Endothelial cell of umbilical vein (primary cell): ENCODE data around the gene MATR3. TPM values are rescaled to one million over a fixed set of nuclear protein-coding genes. Genes with fewer than 3 reads are reported as not detected.

ENCODE experiments used
- BruUV-seq: library from RNA; stranded (reverse); fragments of 400-500 nt; replicated peaks from 2 replicates; lab custom pipeline; 2021; lab: Mats Ljungman, UMichigan
- CTCF ChIA-PET: fragments of 300-600, 350-600 bp; sonication (Branson Sonifier 250); formaldehyde crosslinking; loops from one replicate; lab custom pipeline; 2021; ENCODE audit warnings: antibody characterized with exemption, inconsistent platforms; lab: Charles Lee
- POLR2A ChIA-PET: fragments of 300-600, 350-600 bp; sonication (Branson Sonifier 250); formaldehyde crosslinking; loops from one replicate; lab custom pipeline; 2021; ENCODE audit warnings: antibody characterized with exemption, inconsistent platforms; lab: Charles Lee
- DNase-seq: peaks from one replicate; pipeline ENCODE4 v3.0.0-alpha.2; 2011; ENCODE audit warnings: low read depth, low spot score
- FAIRE-seq: peaks from 2 replicates; lab custom pipeline; 2011; peaks lifted over from hg19 to GRCh38; lab: Jason Lieb, UNC
- H2AFZ ChIP-seq: 2 replicates; pipeline ENCODE4 v1.6.0; 2012; ENCODE audit warnings: low read depth, low read length, control low read depth, inconsistent platforms
- H3K27ac ChIP-seq: 2 replicates; pipeline ENCODE4 v1.5.1; 2011; ENCODE audit warnings: low read depth, mild to moderate bottlenecking, control low read depth, low read length, moderate library complexity; ENCODE audit not compliant: insufficient read depth
- H3K27me3 ChIP-seq, 2 experiments: 2 replicates each; pipeline versions ENCODE4 v1.6.0 to v1.6.1; 2011; ENCODE audit warnings: low read length in 2 of 2, mixed read lengths in 1 of 2; ENCODE audit not compliant: control insufficient read depth in 2 of 2, insufficient read depth in 2 of 2
- H3K36me3 ChIP-seq, 2 experiments: 2 replicates in 1 of 2; 3 replicates in 1 of 2; pipeline ENCODE4 v1.5.1; 2011; ENCODE audit warnings: low read length in 2 of 2, mild to moderate bottlenecking in 1 of 2, moderate library complexity in 1 of 2; ENCODE audit not compliant: control insufficient read depth in 2 of 2, insufficient read depth in 2 of 2; ENCODE audit errors: extremely low read depth in 1 of 2
- H3K4me1 ChIP-seq: 3 replicates; pipeline ENCODE4 v1.5.1; 2011; ENCODE audit warnings: mild to moderate bottlenecking, low read length; ENCODE audit not compliant: control insufficient read depth, insufficient read depth; ENCODE audit errors: extremely low read depth
- H3K4me2 ChIP-seq: 2 replicates; pipeline ENCODE4 v1.6.1; 2011; ENCODE audit warnings: low read length, control low read depth, mixed read lengths; ENCODE audit not compliant: insufficient read depth
- H3K4me3 ChIP-seq, 3 experiments: fragments of 200-600 bp in 1 of 3; sonication (generic), shearing (Covaris generic) in 1 of 3; replicated peaks in 1 of 3; 2 replicates each; pipeline ENCODE4 v1.5.1; 2011 to 2016; ENCODE audit warnings: control low read depth in 3 of 3, low read length in 3 of 3, mild to moderate bottlenecking in 2 of 3, inconsistent platforms in 1 of 3, low read depth in 1 of 3, moderate library complexity in 1 of 3; ENCODE audit not compliant: insufficient read depth in 1 of 3
- H3K79me2 ChIP-seq: 2 replicates; pipeline ENCODE4 v1.6.0; 2012; ENCODE audit warnings: low read length, inconsistent platforms; ENCODE audit not compliant: control insufficient read depth, insufficient read depth
- H3K9ac ChIP-seq: replicated peaks from 2 replicates; pipeline ENCODE3; 2011; ENCODE audit warnings: low read length, control low read depth; ENCODE audit not compliant: insufficient read depth; ENCODE audit errors: extremely low read depth
- H3K9me1 ChIP-seq: replicated peaks from 3 replicates; pipeline ENCODE4 v1.6.0; 2011; ENCODE audit warnings: mild to moderate bottlenecking, low read length; ENCODE audit not compliant: control insufficient read depth, insufficient read depth; ENCODE audit errors: extremely low read depth
- H3K9me3 ChIP-seq: replicated peaks from 2 replicates; pipeline ENCODE4 v1.5.1; 2012; ENCODE audit warnings: low read length, inconsistent platforms; ENCODE audit not compliant: control insufficient read depth, insufficient read depth
- H4K20me1 ChIP-seq: replicated peaks from 2 replicates; pipeline ENCODE3; 2011; ENCODE audit warnings: mild to moderate bottlenecking, low read length; ENCODE audit not compliant: control insufficient read depth, insufficient read depth; ENCODE audit errors: extremely low read depth
- EZH2 ChIP-seq: IDR thresholded peaks from 2 replicates; pipeline ENCODE4 v1.6.1; 2012; ENCODE audit warnings: borderline replicate concordance, low read depth, mild to moderate bottlenecking, moderate library complexity, low read length, inconsistent platforms; ENCODE audit not compliant: severe bottlenecking
- FOS ChIP-seq: IDR thresholded peaks from 2 replicates; pipeline ENCODE4 v1.6.1; 2011; ENCODE audit warnings: mild to moderate bottlenecking, low read length, moderate library complexity, borderline replicate concordance; ENCODE audit not compliant: insufficient read depth
- JUN ChIP-seq: IDR thresholded peaks from 2 replicates; pipeline ENCODE4 v1.6.1; 2011; ENCODE audit warnings: borderline replicate concordance, low read depth; ENCODE audit not compliant: insufficient read length, insufficient read depth
- POLR2A ChIP-seq: IDR thresholded peaks from 2 replicates; pipeline ENCODE4 v1.6.1; 2012; ENCODE audit warnings: low read depth, mild to moderate bottlenecking, control low read depth, low read length
- POLR2AphosphoS5 ChIP-seq: IDR thresholded peaks from 2 replicates; pipeline ENCODE4 v1.6.1; 2012; ENCODE audit warnings: low read depth, mild to moderate bottlenecking, control low read depth, low read length, moderate library complexity; ENCODE audit not compliant: insufficient read depth
- dilution Hi-C: fragments of 300-500 bp; cut with MboI; formaldehyde crosslinking; loops from one replicate; pipeline ENCODE4 v1.15.0; 2019; ENCODE audit warnings: low sequenced_read_pairs; ENCODE audit not compliant: extremely low pct_ligation_motif_present
- intact Hi-C: fragments of 100-400 bp; cut with micrococcal nuclease; formaldehyde crosslinking; loops from one replicate; pipeline ENCODE4 v1.10.0; 2022
- polyA plus RNA-seq, 4 experiments: library from polyadenylated mRNA; depleted of rRNA in 3 of 4; stranded (reverse) in 3 of 4; unstranded in 1 of 4; fragments of >200 nt; gene quantifications; 2 replicates each; pipeline versions ENCODE4 v1.2.1 to v1.2.3, GENCODE V29; 2011 to 2012; ENCODE audit warnings: missing spikeins in 1 of 4
- total RNA-seq: library from RNA; stranded (reverse); gene quantifications from 2 replicates; pipeline ENCODE4 v1.2.3, GENCODE V29; 2021
- TF ChIP-seq, protein P1 (sequence below), 2 donors: IDR thresholded peaks; 1 replicate in 1 of 2; 2 replicates in 1 of 2; pipeline ENCODE4 v1.5.1; 2011; ENCODE audit warnings: low read length in 2 of 2, mild to moderate bottlenecking in 2 of 2, moderate library complexity in 2 of 2, control low read depth in 1 of 2, inconsistent platforms in 1 of 2, low read depth in 1 of 2; ENCODE audit not compliant: insufficient read depth in 1 of 2; ENCODE audit errors: extremely low read depth in 1 of 2

Gene MATR3
- total and polyA plus RNA-seq, 2 donors (not counting 3 experiments of a cell fraction or from before 2014, with no cell fraction given) = 64.0 to 158 TPM

DNA sequence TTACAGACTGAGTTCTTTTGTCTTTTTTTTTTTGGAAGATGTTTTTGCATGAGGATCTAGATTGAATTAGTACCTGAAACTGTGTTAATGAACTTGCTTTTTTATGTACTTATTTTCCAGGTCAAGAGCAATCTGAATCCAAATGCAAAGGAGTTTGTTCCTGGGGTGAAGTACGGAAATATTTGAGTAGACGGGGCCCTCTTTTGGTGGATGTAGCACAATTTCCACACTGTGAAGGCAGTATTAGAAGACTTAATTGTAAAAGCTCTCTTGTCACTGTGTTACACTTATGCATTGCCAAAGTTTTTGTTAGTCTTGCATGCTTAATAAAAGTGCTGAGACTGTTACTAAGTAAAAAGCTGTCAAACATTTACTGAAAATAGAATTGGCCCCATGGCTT lies 75.1 kb downstream of the MATR3 start:
- H3K36me3 ChIP-seq = peaks cover 4 to 20% of the 10 kb centered on the region in 2 experiments
- H3K27ac ChIP-seq = no peak overlapping the region
- no peaks in the 10 kb centered on the region for H3K27me3 ChIP-seq
- FAIRE-seq = no peak
- no peaks in the 10 kb centered on the region for H3K9me3 ChIP-seq
- no peak overlapping the region for H3K9ac ChIP-seq
- H3K9me1 ChIP-seq = no peaks in the 10 kb centered on the region
- TF ChIP-seq EZH2 = no peak
- DNase-seq = peak; percentile 20
- no peaks in the 10 kb centered on the region for H3K4me1 ChIP-seq
- no peak overlapping the region for H3K4me2 ChIP-seq
- H3K4me3 ChIP-seq = no peak overlapping the region
- BruUV-seq = no TSS peak
- H3K79me2 ChIP-seq = no peaks in the 10 kb centered on the region
- no peaks in the 10 kb centered on the region for H4K20me1 ChIP-seq
- ChIA-PET POLR2A (interaction anchor here (0.5 kb wide), 1 partner anchor 129 kb away, joined by 3 read pairs; no protein-coding TSS in a partner anchor), CTCF (interaction anchor here (0.6 to 1.3 kb wide), 4 partner anchors 9 to 196 kb away, joined by 3 to 4 read pairs (median 4); no protein-coding TSS in a partner anchor)
- intact Hi-C loops (no loop called here), dilution Hi-C loops (no loop called here)
- no peak overlapping the region for H2AFZ ChIP-seq

DNA sequence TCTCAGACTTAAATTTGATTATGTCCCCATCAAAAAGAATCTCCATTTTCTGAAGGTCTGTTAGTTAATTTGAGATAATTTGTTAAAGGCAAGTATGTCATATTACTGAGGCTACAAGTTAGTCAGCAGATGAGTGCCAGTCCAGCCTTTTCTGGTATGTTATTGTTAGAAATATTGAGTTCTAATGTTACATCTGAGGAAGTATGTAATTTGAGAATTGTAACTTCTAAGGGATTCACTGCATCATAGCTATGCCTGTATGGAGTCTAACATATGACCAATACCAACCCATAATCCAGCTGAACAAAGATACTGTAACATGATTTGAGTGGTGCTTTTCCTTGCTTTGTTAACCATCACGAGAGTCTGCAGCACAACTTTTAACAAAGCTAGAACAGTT lies 75.6 kb downstream of the MATR3 start:
- dilution Hi-C loops (no loop called here), intact Hi-C loops (no loop called here)
- no peaks in the 10 kb centered on the region for H3K79me2 ChIP-seq
- no peak overlapping the region for H3K4me2 ChIP-seq
- H3K4me3 ChIP-seq = no peak overlapping the region
- H3K27me3 ChIP-seq = no peaks in the 10 kb centered on the region
- H3K9me1 ChIP-seq = no peaks in the 10 kb centered on the region
- no peak overlapping the region for H2AFZ ChIP-seq
- CTCF ChIA-PET = interaction anchor here (1.0 to 1.3 kb wide), 2 partner anchors 25 to 62 kb away, joined by 3 to 4 read pairs; no protein-coding TSS in a partner anchor
- TSS peak; percentile 26 for BruUV-seq
- no peaks in the 10 kb centered on the region for H4K20me1 ChIP-seq
- no peak for DNase-seq
- POLR2A ChIA-PET = interaction anchor here (0.5 kb wide), 1 partner anchor 130 kb away, joined by 3 read pairs; no protein-coding TSS in a partner anchor
- peaks cover 4 to 20% of the 10 kb centered on the region in 2 experiments for H3K36me3 ChIP-seq
- no peak for FAIRE-seq
- H3K27ac ChIP-seq = no peak overlapping the region
- TF ChIP-seq POLR2AphosphoS5 (no peak), POLR2A (no peak), FOS (no peak), JUN (no peak)
- TF ChIP-seq, protein P1, sequence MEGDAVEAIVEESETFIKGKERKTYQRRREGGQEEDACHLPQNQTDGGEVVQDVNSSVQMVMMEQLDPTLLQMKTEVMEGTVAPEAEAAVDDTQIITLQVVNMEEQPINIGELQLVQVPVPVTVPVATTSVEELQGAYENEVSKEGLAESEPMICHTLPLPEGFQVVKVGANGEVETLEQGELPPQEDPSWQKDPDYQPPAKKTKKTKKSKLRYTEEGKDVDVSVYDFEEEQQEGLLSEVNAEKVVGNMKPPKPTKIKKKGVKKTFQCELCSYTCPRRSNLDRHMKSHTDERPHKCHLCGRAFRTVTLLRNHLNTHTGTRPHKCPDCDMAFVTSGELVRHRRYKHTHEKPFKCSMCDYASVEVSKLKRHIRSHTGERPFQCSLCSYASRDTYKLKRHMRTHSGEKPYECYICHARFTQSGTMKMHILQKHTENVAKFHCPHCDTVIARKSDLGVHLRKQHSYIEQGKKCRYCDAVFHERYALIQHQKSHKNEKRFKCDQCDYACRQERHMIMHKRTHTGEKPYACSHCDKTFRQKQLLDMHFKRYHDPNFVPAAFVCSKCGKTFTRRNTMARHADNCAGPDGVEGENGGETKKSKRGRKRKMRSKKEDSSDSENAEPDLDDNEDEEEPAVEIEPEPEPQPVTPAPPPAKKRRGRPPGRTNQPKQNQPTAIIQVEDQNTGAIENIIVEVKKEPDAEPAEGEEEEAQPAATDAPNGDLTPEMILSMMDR (IDR thresholded peaks at IDR 0.05; ENCODE audit: extremely low read depth in 1 of 2, insufficient read depth in 1 of 2, low read depth in 1 of 2, low read length in 2 of 2) = no peak
- no peaks in the 10 kb centered on the region for H3K9me3 ChIP-seq
- no peak overlapping the region for H3K9ac ChIP-seq
- H3K4me1 ChIP-seq = no peaks in the 10 kb centered on the region
